HK-2 (cell line): ENCODE results near the gene RASA1.
A peak's percentile ranks its signal among the peaks of the same experiment; 100 is the strongest.
"Not testable (repeated sequence)": the region's sequence is repeated elsewhere in the genome, so short reads cannot be mapped to it uniquely, and the experiment has no call there.

Experiments
- DNase-seq: peaks from one replicate; pipeline ENCODE4 v3.0.0-alpha.2; 2018; ENCODE audit not compliant: unreplicated experiment

The RASA1 gene

DNA sequence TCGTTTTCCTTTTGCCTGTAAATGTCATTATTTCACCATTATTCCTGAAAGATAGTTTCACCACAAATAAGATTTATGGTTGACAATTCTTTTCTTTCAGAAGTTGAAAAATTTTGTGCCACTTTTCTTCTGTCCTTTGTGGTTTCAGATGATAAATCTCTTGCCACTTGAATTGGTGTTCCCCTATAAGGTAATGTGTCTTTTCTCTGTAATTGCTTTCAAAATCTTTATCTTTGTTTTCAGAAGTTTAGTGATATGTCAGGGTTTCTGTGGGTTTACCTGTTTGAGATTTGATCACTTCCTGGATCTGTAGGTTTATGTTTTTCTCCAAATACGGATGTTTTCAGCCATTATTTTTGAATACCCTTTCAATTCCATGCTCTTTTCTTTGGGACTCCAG, 14.6 kb downstream of the RASA1 start:
- DNase-seq = no peak

DNA sequence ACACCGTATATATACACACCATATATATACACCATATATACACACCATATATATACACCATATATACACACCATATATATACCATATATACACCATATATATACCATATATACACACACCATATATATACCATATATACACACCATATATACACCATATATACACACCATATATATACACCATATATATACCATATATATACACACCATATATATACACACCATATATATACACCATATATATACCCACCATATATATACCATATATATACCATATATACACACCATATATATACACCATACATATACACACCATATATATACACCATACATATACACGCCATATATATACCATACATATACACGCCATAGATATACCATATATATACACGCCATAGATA, 19.6 kb downstream of the RASA1 start:
- not testable (repeated sequence) for DNase-seq

DNA sequence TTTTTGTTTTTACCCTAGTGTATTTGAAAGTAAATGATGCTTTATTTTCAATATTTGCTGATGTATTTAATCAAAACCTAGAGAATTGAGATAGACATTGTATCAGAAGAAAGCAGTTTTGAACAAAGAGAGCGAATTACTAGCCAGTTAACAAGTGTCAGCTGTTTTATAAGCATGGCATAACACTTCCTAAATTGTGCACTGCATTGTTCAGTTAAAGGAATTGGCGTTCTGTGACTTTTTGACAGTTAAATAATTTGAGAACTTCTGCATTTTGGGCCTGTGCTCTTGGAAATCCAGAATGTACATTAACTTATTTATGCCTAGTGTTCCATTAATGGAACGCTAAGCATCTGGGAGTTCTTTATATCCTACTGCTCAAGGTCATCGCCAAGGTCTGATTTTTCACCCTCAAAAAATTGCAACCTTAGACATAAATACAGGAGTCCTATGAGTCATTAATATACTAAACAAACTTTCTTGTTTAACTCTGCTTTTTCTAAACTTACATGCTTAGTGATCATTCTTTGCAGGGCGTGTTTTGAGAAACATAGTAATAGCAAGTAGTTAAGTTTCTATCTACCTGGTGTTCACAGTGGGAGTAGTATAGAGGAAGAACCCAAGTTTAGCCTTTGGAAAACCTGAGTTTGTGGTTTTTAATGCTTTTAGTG, 31.1 kb downstream of the RASA1 start:
- no peak for DNase-seq

DNA sequence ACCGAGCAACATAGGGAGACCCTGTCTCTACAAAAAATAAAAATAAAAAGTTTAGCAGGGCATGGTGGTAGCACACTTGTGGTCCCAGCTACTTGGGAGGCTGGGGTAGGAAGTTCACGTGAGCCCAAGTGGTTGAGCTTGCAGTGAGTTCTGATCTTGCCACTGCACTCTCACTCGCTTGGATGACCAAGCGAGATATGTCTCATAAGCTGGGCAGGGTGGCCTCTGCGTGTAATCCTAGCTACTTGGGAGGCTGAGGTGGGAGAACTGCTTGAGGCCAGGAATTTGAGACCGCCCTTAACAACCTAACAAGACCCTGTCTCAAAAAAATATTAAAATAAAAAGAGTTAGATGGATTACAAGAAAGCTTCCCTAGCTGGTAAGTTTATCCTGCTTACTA, 32.5 kb downstream of the RASA1 start:
- peak; percentile 20 for DNase-seq

DNA sequence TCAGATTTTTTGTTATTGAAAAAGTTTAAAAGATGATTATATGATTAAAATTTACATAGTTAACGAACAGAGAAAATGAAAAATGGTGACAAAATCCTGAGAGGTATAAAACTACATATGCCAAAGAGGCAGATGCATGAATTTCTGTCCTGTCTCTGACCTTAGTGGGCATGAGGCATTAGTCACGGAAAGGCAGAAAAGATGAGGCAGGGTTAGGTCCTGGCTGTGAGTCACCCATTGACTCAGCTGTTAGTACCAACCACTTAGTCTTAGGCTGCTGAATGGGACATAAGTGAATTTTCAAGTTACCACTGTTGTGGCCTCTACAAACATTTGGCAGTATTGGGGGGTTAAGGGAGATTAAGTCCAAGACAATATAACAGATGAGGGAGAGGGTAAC, 33.1 kb downstream of the RASA1 start:
- DNase-seq = peak; percentile 38

DNA sequence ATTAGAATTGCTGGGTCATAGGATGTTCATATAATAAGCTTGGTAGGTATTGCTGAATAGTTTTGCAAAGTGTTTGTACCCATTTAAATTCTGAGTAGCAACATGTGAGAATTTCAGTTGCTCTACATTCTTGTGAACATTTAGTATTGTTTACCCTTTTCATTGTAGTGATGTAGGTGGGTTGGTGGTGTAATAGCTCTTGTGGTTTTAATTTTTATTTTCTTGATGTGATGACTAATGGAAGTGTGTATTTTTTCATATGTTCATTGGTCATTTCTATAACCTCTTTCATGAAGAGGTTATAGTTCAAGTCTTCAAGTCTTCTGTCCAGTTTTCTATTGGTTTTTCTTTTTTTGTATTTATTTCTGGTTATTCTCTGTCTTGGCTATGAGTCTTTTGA, 34.4 kb downstream of the RASA1 start:
- DNase-seq = no peak

DNA sequence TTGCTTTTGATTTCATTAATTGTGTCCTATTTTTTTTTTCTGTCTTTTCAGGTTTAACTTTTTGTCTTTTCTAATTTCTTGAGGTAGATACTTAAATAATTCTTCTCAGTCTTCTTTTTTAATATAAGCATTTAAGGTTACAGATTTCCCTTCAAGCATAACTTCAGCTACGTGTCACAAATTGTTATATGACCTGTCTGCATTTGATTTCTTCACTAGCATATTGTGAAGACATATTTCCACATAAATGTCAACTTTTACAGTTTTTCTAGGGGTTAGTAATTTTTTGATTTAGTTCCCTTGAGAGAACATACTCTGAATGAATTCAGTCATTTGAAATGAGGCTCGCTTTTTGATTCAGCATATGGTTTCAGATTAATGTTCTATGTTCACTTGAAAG, 35.6 kb downstream of the RASA1 start:
- no peak for DNase-seq

DNA sequence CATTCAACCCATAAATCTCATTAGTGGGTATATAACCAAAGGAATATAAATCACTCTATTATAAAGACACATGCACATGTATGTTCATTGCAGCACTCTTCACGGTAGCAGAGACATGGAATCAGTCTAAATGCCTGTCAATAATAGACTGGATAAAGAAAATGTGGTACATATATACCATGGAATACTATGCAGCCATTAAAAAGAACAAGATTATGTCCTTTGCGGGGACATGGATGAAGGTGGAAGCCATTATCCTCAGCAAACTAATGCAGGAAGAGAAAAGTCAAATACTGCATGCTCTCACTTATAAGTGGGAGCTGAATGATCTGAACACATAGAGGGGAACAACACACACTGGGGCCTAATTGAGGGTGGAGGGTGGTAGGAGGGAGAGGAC, 38.4 kb downstream of the RASA1 start:
- not testable (repeated sequence) for DNase-seq

DNA sequence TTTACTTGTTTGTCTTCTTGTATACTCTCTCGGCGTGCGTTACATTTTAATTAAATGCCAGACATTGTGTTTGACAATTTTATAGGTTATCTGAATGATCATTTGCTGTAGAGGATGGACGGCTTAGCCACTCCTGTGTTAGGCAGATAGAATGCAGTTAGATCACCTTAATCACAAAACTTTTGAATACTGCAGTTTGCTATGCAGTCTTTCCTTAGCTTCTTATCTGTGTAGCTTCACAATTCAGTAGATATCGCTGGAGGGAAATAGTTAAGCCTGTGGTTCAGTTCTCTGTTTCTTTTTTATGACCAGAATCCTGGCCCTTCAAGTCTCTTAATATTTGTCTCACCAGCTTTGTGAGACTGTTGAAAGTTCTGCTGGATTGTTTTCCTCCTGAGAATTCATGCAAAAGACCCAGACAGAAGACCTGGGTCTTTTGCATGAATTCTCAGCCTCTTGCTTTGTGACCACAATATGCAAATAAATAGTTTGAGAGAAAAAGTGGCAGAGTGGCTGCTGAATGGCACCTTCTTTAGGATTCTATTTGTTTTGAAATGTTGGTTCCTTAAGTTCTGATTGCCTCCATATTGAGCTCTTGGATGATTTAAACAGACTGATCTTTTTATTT, 40.2 kb downstream of the RASA1 start:
- DNase-seq = no peak

DNA sequence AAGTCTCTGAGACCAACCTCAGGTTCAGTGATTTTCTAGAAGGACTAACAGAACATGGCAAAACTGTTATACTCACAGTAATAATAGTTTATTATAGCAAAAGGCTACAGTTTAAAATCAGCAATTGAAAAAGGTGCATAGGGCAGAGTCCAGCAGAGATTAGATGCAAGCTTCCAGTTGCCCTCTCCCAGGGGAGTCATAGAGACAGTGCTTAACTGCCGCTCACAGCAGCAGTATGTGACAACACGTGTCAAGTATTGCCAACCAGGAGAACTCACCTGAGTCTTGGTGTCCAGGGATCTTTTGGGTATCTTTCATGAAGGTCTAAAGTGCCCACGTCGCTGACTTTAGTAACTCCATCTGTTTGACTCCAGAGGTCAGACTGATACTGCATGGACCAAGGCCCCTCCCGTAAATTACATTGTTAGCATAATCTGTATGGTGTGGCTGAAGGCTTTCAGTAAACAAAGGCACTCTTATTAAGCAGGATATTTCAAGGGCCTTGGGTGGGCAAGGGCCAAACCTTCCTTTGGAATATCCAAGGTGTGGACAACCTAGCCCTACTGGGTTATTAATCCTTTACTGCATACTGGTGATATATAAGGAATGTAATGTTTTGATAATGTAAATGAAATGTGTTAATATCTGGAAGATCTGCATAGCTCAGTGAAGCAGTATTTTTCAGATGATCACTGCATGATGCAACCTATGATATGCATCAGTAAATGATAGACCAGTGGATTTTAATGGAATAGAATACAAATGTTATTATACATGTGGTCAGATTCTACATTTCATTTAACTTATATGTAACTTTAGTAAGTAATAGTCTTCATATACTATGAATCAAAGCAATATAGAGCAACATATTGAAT, 44.0 kb downstream of the RASA1 start:
- no peak for DNase-seq

DNA sequence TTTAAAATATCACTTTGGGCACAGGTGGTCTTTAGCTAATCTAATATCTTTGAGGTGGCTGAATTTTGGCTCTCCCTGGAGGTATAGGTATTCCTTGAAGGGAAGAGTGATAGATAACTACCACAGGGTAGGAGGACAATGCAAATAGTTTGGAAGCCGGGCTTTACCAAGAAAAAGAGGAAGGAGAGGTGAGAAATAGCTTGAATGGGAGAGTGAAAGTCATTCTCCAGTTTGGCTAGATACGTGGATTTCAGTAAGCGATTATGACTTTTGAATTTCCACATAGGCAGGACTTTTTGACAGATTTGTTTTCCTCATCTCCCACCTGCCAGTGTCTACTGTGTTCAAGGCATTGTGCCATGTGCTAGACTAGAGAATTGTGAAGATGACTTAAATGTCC, 45.5 kb downstream of the RASA1 start:
- no peak for DNase-seq

DNA sequence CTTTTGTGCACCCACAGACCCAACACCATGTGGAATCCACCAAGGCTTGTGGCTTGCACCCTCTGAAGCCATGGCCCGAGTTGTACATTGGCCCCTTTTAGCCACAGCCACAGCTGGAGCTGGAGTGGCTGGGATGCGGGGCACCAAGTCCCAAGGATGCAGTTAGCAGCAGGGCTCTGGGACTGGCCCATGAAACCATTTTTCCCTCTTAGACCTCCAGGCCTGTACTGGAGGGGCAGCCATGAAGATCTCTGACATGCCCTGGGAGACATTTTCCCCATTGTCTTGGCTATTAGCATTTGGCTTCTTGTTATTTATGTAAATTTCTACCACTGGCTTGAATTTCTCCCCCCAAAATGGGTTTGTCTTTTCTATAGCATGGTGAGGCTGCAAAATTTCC, 51.8 kb downstream of the RASA1 start:
- DNase-seq = no peak

DNA sequence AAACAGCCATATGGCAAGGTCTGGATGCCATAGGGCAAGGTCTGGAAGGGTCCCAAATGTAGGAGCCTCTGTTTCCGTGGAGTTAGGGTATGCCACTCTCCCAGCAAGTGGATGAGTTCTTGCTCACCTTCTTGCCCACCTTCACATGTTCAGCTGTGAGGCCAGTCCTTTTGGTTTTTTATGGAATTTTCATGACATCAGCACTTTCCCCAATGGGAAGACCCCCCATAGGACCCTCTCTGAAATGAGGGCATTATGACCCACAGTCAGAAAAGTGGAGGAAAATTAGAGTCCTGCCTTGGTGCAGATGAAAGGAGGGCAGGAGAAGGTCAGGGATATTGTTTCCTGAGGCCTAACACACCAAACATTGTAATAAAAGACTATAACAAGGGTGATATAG, 53.9 kb downstream of the RASA1 start:
- no peak for DNase-seq

DNA sequence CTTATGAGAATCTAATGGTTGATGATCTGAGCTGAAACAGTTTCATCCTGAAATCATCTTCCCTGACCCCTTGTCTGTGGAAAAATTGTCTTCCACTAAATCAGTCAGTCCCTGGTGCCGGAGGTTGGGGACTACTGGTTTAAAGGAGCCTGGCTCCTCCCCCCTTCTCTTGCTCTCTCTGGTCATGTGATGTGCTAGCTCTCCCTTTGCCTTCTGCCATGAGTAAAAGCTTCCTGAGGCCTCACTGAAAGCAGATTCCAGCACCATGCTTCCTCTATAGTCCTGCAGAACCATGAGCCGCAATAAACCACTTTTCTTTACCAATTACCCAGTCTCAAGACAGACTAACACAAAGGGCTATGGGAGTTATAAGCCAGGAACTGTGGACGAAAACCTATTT, 54.7 kb downstream of the RASA1 start:
- no peak for DNase-seq

DNA sequence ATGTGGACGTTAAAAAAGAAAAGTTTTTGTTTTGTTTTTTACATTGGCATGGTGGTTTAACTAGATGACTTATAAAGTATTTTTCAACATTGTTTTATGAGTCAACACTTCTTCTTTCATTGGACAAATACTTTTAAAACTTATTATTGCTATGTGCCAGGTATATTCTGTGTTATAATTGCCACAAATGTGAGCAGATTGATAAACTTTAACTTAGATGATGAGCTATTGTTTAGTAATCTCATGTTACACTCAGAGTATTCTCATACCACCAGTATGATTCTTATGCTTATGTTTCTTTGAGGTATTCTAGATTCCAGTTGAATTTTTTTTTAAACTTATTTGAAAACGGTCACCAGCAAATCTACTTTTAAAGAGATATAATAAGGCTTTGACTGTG, 60.3 kb downstream of the RASA1 start:
- no peak for DNase-seq

DNA sequence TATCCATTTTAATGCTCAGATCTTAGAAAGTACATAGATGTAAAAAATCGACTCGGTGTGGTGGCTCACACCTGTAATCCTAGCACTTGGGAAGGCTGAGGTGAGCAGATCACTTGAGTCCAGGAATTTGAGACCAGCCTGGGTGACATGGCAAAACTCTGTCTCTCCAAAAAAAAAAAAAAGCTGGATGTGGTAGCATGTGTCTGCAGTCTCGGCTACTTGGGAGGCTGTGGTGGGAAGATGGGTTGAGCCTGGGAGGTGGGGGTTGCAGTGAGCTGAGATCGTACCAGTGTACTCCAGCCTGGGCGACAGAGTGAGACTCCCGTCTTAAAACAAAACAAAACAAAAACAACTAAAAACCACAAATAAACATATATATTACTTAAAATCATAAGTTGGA, 61.4 kb downstream of the RASA1 start:
- DNase-seq = no peak

DNA sequence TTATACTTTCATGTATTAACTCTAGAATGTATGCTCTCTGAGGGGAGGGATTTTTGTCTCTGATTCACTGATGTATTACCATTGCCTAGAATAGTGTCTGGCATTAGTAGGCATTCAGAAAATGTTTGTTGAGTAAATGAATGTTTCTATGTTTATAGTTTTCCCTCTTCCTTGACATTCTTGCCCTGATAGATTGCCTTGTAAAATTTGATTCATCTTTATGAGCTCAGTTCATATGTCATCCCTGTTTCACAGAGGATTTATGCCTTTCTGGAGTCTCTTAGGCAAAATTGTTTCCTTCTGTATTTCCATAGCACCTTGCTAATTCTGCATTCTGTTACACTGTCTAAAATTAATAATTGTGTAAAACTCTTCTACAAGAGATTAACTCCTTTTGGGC, 72.3 kb downstream of the RASA1 start:
- DNase-seq = no peak

DNA sequence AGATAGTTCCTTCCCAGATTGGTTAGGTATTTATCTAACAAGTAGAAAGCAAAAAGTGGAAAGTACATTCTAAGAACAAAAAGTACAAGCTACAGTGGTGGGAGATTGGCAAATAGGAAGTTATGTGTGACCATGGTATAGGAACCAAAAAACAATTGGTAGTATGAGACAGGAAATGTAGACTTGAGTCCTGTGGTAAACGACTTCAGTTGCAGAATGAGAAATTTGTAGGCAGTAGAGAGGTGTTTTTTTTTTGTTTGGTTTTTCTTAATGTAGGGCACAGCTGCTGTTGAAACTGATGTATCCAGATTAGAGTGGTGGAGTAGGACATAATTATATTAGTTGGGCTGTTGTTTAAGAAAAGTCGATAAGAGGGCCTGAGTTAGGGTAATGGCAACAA, 73.0 kb downstream of the RASA1 start:
- DNase-seq = no peak

DNA sequence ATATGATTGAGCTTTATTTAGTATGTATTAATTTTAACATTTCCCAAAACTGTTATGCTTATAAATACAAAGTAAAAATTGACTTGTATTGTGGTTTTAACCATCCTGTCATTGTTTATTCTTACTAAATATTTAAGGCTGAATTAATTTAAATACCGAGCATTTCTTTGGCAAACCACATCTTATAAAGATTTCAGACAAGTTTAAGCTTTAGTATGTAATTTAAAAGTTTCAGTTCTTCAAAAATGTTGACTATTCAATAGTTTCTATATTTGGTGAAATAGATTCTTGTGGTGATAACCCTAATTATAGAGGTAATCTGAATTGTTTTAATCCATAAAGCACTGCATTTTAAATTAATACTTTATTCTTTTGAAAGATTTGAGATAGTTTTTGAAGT, 79.6 kb downstream of the RASA1 start:
- no peak for DNase-seq

DNA sequence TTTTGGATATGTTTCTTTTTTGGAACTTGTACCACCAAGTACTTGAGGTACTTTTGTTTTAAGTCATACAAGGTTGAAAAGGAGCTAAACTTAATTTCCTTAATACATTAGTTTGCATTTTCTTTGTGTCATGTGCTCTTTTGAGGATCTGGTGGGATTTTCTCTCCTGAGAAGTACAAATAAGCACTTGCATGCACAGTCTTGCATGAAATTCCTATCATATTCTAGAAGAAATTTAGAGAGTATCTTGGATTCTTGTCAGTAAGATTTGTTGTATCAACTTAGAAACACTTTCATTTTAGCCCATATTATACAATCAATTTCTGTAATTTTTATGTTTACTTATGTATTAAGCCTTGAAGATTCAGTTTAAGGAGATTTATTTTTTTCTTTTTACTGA, 80.2 kb downstream of the RASA1 start:
- DNase-seq = no peak

DNA sequence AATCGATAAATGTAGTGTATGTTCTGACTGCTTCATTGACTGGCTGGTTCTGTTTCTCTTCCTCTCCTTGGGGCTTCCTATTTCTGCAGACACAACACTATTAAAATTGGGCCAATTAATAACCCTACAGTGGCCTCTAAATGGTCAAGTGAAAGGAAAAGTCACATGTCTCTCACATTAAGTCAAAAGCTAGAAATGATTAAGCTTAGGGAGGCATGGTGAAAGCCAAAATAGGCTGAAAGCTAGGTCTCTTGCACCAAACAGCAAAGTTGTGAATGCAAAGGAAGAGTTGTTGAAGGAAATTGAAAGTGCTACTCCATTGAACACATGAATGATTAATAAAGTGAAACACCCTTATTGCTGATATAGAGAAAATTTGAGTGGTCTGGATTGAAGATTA, 86.8 kb downstream of the RASA1 start:
- no peak for DNase-seq

DNA sequence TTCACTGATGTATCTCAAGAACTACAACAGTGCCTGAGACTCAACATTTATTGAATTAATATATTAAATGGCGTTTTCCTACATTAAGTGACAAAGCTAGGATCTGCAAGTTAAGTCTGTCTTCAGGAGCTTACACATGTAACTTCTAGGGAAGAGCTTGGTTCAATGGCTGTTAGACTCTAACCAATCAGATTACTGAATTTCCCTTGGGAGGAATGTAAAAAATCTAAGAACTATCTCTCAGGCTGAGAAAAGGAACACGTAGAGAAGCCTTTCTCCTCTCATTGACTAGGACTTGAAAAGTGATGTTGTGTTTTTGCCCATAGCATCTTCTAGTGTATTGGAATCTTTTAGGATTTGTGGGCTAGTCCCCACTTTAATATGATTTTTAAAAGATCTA, 91.4 kb downstream of the RASA1 start:
- DNase-seq = no peak

DNA sequence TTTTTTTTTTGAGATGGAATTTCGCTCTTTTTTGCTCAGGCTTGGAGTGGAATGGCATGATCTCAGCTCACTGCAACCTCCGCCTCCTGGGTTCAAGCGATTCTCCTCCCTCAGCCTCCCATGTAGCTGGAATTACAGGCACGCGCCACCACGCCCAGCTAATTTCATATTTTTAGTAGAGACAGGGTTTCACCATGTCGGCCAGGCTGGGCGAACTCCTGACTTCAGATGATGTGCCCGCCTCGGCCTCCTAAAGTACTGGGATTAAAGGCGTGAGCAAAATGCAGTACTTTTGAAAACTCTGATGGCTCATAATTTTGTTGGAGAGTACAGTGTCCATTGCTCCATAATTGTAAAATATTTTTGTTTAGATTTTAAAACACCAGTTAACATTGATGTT, 92.4 kb downstream of the RASA1 start:
- DNase-seq = no peak
